ENCODE data around the gene CSH2. TPM values are rescaled to one million over a fixed set of nuclear protein-coding genes. Genes with fewer than 3 reads are reported as not detected.

CSH2 gene
- total RNA-seq, 2 donors from 2014 or later, result 2.3 to 3.5 TPM

DNA sequence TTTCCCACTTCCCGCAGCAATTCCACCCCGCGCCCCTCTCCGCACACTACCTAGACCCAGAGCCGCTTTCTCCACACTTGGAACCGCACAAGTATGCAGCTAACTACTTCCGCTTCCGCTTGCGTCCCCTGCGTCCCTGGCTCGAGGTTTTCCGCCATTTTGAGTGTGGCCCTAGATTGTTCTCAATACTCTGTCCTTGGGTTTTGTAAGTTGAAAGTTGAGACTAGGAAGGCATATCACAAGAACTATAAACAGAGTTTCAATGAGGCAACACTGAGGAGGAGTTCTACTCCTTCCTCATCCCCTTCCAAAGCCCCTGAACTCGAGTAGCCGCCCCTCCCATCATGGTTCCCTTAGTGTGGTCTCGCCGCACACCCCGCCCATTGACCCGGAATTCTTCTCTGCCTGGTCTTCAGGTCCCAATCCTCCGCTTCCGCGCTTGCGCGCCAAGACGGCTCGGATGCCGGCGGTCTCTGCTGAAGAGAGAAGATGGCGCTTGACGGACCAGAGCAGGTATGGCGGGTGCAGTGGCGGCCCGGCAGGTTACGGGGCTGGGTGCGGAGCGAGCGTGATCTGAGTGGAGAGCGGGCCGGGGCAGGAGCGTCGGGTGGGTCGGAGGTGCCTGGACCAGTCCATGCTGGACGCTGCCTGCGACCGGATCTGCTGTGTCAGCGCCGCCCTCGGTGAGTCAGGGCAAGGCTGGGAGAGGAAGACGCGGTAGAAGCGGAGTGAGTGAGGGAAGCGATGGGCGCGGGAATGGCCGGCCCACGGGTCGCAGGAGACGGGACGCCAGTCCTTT is 46.3 kb downstream of the CSH2 start, which contains the start of the genes FTSJ3 and PSMC5:
TSS of gene FTSJ3 (minus strand) at position 662 of the 799 bp plus-strand sequence. CDS start 761 bp downstream, outside the sequence.
TSS of gene PSMC5 (plus strand) at position 430 of the 799 bp plus-strand sequence. CDS start at position 490, 60 bp downstream.
- Mint-ChIP-seq H3K9me3 (no peaks in the 10 kb centered on the region), H3K27ac (peak within 1 kb of the TSS; percentile 98), H3K4me1 (peaks cover 45% of the 10 kb centered on the region), H3K4me3 (peak within 1 kb of the TSS; percentile 91), H3K36me3 (ENCODE audit: low read depth) (peaks cover 100% of the 10 kb centered on the region), H3K27me3 (no peaks in the 10 kb centered on the region)
- peak; percentile 96 for ATAC-seq (replicated peaks)

DNA sequence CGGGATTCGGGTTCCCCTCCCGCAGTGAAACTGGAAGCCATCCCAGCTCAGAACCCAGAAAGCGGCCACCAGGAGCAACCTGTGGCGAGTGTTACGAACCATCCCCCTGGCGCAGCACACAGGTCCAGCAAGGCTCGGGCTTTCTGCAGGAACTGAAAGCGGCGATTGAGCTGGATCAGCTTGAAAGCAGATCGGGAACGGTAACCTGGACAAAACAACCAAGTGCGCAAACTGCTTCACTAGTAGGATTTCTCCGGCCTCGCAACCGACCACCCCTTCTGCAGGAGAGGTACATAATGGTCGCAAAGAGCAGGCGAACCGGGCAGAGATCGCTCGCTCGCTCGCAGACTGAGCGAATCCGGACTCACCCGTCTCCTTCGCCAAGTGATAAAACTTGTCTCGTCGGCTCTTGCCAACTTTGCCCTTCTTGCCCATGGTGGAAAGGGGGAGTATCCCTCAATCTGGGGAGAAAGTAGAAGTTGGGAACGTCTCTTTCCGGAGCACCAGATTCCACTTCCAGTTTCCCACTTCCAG is 46.9 kb downstream of the CSH2 start:
- Mint-ChIP-seq H3K27ac (peak overlapping the region; percentile 98), H3K27me3 (no peaks in the 10 kb centered on the region), H3K9me3 (no peaks in the 10 kb centered on the region), H3K36me3 (ENCODE audit: low read depth) (peaks cover 100% of the 10 kb centered on the region), H3K4me3 (peak overlapping the region; percentile 91), H3K4me1 (peaks cover 49% of the 10 kb centered on the region)
- ATAC-seq (replicated peaks), result no peak

DNA sequence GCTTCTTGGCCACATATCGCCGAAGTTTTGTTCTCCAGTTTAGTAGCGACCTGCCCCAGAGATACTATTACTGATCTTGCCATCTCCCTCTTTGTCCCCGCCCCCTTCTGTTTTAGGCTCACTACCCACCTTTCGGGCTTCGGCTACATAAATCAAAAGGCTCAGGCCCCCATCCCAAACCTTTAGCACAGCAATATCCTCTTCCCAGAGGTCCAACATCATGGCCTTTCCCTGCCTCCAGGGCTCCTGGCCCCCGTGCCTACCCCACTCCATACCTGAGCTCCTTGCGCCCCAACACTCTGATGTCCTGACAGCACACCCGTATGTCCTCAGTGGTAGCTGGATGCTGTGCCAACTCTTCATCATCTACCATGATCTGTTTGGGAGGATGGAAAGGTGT is 49.1 kb downstream of the CSH2 start:
- Mint-ChIP-seq H3K9me3 (no peaks in the 10 kb centered on the region), H3K4me1 (peaks cover 34% of the 10 kb centered on the region), H3K27ac (peak overlapping the region; percentile 60), H3K4me3 (peak overlapping the region; percentile 26), H3K27me3 (no peaks in the 10 kb centered on the region), H3K36me3 (ENCODE audit: low read depth) (peaks cover 100% of the 10 kb centered on the region)
- ATAC-seq (replicated peaks), result no peak

DNA sequence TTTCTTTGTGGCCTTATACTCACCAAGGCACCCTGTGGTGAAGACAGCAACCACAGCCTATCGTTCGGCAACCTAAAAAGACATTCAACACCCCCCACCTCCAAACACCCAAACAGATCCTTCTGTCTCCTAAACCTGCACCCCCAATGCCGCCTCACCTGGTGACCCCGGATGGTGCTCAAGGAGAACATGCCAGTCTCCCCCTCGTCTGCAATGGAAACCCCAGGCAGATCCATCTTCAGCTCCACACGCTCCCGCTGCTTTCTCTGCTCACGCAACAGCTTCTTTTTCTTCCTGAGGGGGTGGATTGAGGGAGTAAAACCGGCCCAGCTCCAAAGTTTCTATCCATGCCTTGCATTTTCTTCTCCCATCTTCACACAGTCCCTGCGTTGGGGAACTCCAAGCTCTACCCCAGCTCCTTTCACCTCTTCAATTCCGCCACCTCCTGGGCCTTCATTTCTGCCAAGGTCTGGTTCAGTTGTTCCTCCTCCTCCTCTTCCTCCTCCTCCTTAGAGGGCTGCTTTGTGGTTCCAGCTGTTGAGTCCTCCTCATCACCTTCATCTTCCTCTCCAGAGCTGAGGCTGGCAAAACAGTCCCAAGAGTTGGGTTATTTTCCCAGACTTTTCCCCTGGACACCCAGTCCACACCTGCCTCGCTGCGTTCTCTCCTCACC is 49.7 kb downstream of the CSH2 start:
- H3K36me3 Mint-ChIP-seq (ENCODE audit: low read depth), result peaks cover 100% of the 10 kb centered on the region
- no peak for ATAC-seq (replicated peaks)
- H3K4me3 Mint-ChIP-seq, result peak overlapping the region; percentile 26
- peak overlapping the region; percentile 60 for H3K27ac Mint-ChIP-seq
- no peaks in the 10 kb centered on the region for H3K9me3 Mint-ChIP-seq
- H3K4me1 Mint-ChIP-seq, result peaks cover 28% of the 10 kb centered on the region
- no peaks in the 10 kb centered on the region for H3K27me3 Mint-ChIP-seq

DNA sequence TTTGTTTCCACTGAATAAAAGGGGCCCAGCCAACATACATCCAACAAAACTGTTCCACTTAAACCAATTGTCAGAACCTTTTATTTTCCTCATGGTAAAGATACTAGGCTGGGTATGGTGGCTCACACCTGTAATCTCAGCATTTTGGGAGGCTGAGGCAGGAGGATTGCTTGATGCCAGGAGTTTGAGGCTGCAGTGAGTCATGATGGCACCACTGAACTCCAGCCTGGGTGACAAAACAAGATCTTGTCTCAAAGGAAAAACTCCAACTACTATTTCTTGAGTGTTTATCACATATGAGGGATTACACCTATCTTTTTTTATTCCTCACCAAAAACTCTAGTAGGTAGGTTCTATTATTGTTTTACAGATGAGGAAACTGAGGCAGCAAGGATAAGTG is 50.9 kb downstream of the CSH2 start:
- no peaks in the 10 kb centered on the region for H3K9me3 Mint-ChIP-seq
- H3K4me1 Mint-ChIP-seq, result peaks cover 28% of the 10 kb centered on the region
- H3K4me3 Mint-ChIP-seq, result peak overlapping the region; percentile 38
- no peak for ATAC-seq (replicated peaks)
- no peaks in the 10 kb centered on the region for H3K27me3 Mint-ChIP-seq
- H3K27ac Mint-ChIP-seq, result peak overlapping the region; percentile 60
- peaks cover 100% of the 10 kb centered on the region for H3K36me3 Mint-ChIP-seq (ENCODE audit: low read depth)

Other genes starting within 250 kb of the CSH2 start
- 100 to 1,000 TPM; 101 to 144 TPM for gene LIMD2, start 173.6 kb downstream of the CSH2 start, total RNA-seq
- gene STRADA, start 131.9 kb downstream of the CSH2 start, total RNA-seq, result 10 to 100 TPM; 49.0 to 56.8 TPM
- 10 to 100 TPM; 75.5 to 99.9 TPM for gene CCDC47, start 100.1 kb downstream of the CSH2 start, total RNA-seq
- gene DDX42, start 99.5 kb downstream of the CSH2 start, total RNA-seq, result 100 to 1,000 TPM; 119 to 121 TPM
- 100 to 1,000 TPM; 102 to 172 TPM for gene PSMC5, start 46.2 kb downstream of the CSH2 start, total RNA-seq
- 10 to 100 TPM; 36.3 to 74.1 TPM for gene FTSJ3, start 46.0 kb downstream of the CSH2 start, total RNA-seq
- 100 to 1,000 TPM in 1 of 2 donors, 10 to 100 TPM in 1; 82.7 to 112 TPM for gene SMARCD2, start 31.0 kb downstream of the CSH2 start, total RNA-seq
- gene GH2, start 8.3 kb upstream of the CSH2 start, total RNA-seq, result not detected
- gene CSH1, start 22.9 kb upstream of the CSH2 start, total RNA-seq, result 1 to 10 TPM; 7.6 to 8.2 TPM
- gene CSHL1, start 37.6 kb upstream of the CSH2 start, total RNA-seq, result under 1 TPM in 1 of 2 donors, not detected in 1; 0.61 TPM
- under 1 TPM in 1 of 2 donors, not detected in 1; 0.56 TPM for gene GH1, start 45.2 kb upstream of the CSH2 start, total RNA-seq
- 10 to 100 TPM; 29.3 to 41.4 TPM for gene CD79B, start 58.7 kb upstream of the CSH2 start, total RNA-seq
- gene SCN4A, start 99.2 kb upstream of the CSH2 start, total RNA-seq, result under 1 TPM; 0.32 to 0.37 TPM
- gene PRR29, start 124.7 kb upstream of the CSH2 start, total RNA-seq, result 1 to 10 TPM; 2.9 to 3.2 TPM
- 10 to 100 TPM; 43.0 to 54.9 TPM for gene ICAM2, start 147.0 kb upstream of the CSH2 start, total RNA-seq